Naive thymus-derived CD4-positive, alpha-beta T cell (primary cell): ENCODE measurements around the gene KDELR3. TPM values are rescaled to one million over a fixed set of nuclear protein-coding genes. Genes with fewer than 3 reads are reported as not detected.

Experiments used
- ATAC-seq: fragments of 150-1000 bp; cut with Tn5 transposase; 2 replicates; pipeline ENCODE4 v1.10.0; 2021; ENCODE audit warnings: mild to moderate bottlenecking, moderate library complexity
- CTCF ChIA-PET: fragments of 350-600 bp; sonication (Branson Sonifier 250); formaldehyde crosslinking; loops from one replicate; lab custom pipeline; 2021; ENCODE audit warnings: antibody characterized with exemption; lab: Charles Lee
- POLR2A ChIA-PET: fragments of 350-600 bp; sonication (Branson Sonifier 250); formaldehyde crosslinking; loops from one replicate; lab custom pipeline; 2021; ENCODE audit warnings: antibody characterized with exemption, inconsistent platforms; lab: Charles Lee
- DNase-seq, 9 donors: peaks; one replicate each; pipeline versions ENCODE4 v3.0.0 to v3.0.0-alpha.2; 2020 to 2022; ENCODE audit warnings: mixed read lengths in 1 of 9
- H3K27ac ChIP-seq: one replicate; pipeline ENCODE4 v1.7.0; 2013; ENCODE audit warnings: mild to moderate bottlenecking, low read depth, low read length, moderate library complexity
- H3K27me3 ChIP-seq, 2 donors: one replicate each; pipeline ENCODE4 v1.7.0; 2013; ENCODE audit warnings: low read length in 2 of 2, mild to moderate bottlenecking in 2 of 2, moderate library complexity in 2 of 2; ENCODE audit not compliant: control insufficient read depth in 2 of 2, insufficient read depth in 2 of 2
- H3K36me3 ChIP-seq, 3 experiments: 1 replicate in 2 of 3; 2 replicates in 1 of 3; pipeline ENCODE4 v1.7.0; 2013; ENCODE audit warnings: low read length in 3 of 3, mild to moderate bottlenecking in 3 of 3, moderate library complexity in 1 of 3; ENCODE audit not compliant: insufficient read depth in 3 of 3, control insufficient read depth in 2 of 3
- H3K4me1 ChIP-seq, 2 donors: one replicate each; pipeline ENCODE4 v1.7.0; 2013; ENCODE audit warnings: low read length in 2 of 2, mild to moderate bottlenecking in 2 of 2, moderate library complexity in 1 of 2; ENCODE audit not compliant: control insufficient read depth in 2 of 2, insufficient read depth in 2 of 2
- H3K4me3 ChIP-seq: 2 replicates; pipeline ENCODE4 v1.7.0; 2013; ENCODE audit warnings: mild to moderate bottlenecking, low read length
- H3K9me3 ChIP-seq, 3 experiments: 1 replicate in 2 of 3; 2 replicates in 1 of 3; pipeline ENCODE4 v1.7.0; 2013; ENCODE audit warnings: low read length in 3 of 3; ENCODE audit not compliant: control insufficient read depth in 2 of 3
- H3K27ac Mint-ChIP-seq, 9 donors: one replicate each; pipeline ENCODE4 v1.8.0; 2020 to 2022; ENCODE audit warnings: mixed read lengths in 9 of 9, mild to moderate bottlenecking in 8 of 9, moderate library complexity in 5 of 9, inconsistent platforms in 2 of 9
- H3K27me3 Mint-ChIP-seq, 5 donors: one replicate each; pipeline ENCODE4 v1.8.0; 2021 to 2022; ENCODE audit warnings: mixed read lengths in 5 of 5, mild to moderate bottlenecking in 1 of 5
- H3K36me3 Mint-ChIP-seq, 5 donors: one replicate each; pipeline ENCODE4 v1.8.0; 2020 to 2022; ENCODE audit warnings: mixed read lengths in 5 of 5, mild to moderate bottlenecking in 3 of 5, inconsistent platforms in 1 of 5
- H3K4me1 Mint-ChIP-seq, 7 donors: one replicate each; pipeline ENCODE4 v1.8.0; 2020 to 2022; ENCODE audit warnings: mixed read lengths in 7 of 7, mild to moderate bottlenecking in 3 of 7, inconsistent platforms in 1 of 7
- H3K4me3 Mint-ChIP-seq, 10 donors: one replicate each; pipeline ENCODE4 v1.8.0; 2020 to 2022; ENCODE audit warnings: mild to moderate bottlenecking in 10 of 10, mixed read lengths in 10 of 10, moderate library complexity in 6 of 10, inconsistent platforms in 2 of 10
- H3K9me3 Mint-ChIP-seq, 11 donors: one replicate each; pipeline ENCODE4 v1.8.0; 2020 to 2022; ENCODE audit warnings: mixed read lengths in 11 of 11, mild to moderate bottlenecking in 4 of 11, inconsistent platforms in 1 of 11, moderate library complexity in 1 of 11
- intact Hi-C, 2 donors: fragments of 100-400 bp; cut with micrococcal nuclease; formaldehyde crosslinking; loops; one replicate each; pipeline ENCODE4 v1.15.1; 2023
- polyA plus RNA-seq, 2 donors: library from polyadenylated mRNA; unstranded; fragments of 300-500 nt; fragmentation: Illumina TruSeq; gene quantifications; one replicate each; pipeline ENCODE4 v1.2.3, GENCODE V29; 2021
- total RNA-seq, 6 experiments: library from RNA in 5 of 6; stranded (reverse) in 5 of 6; gene quantifications; 1 replicate in 5 of 6; 2 replicates in 1 of 6; pipeline ENCODE4 v1.2.3 and lab custom pipeline; 2021 to 2026

The KDELR3 gene
- total and polyA plus RNA-seq, 7 experiments from 2014 or later = 0.80 TPM; not detected in 6

GRCh38 chr22:38481162-38481870 lies 13.4 kb downstream of the KDELR3 start:
- Mint-ChIP-seq H3K4me1 (peaks cover 9 to 38% (median 19%) of the 10 kb centered on the region in 7 donors), H3K9me3 (peaks cover 0 to 3% (median 0%) of the 10 kb centered on the region in 11 donors), H3K27me3 (no peaks in the 10 kb centered on the region), H3K36me3 (peaks cover 4 to 54% (median 46%) of the 10 kb centered on the region in 5 donors), H3K27ac (peak overlapping the region in 7 of 9 donors; percentile 23 to 72 (median 60)), H3K4me3 (peak overlapping the region in 1 of 10 donors; percentile 16)
- no peaks in the 10 kb centered on the region for H3K9me3 ChIP-seq
- POLR2A ChIA-PET = interaction anchor here (0.7 to 6.2 kb wide), 4 partner anchors 10 to 1435 kb away, joined by 4 to 23 read pairs (median 12); no protein-coding TSS in a partner anchor
- intact Hi-C loops = loop anchor here in 1 of 2 donors (10.0 kb wide), 1 partner anchor 53 kb away; no protein-coding TSS in a partner anchor
- DNase-seq (no peak), ATAC-seq (no peak)
- H3K27ac ChIP-seq = no peak overlapping the region
- no peak overlapping the region for H3K4me3 ChIP-seq
- H3K4me1 ChIP-seq = no peaks in the 10 kb centered on the region
- CTCF ChIA-PET = interaction anchor here (0.9 kb wide), 1 partner anchor 21 kb away, joined by 4 read pairs; no protein-coding TSS in a partner anchor
- no peaks in the 10 kb centered on the region for H3K27me3 ChIP-seq
- H3K36me3 ChIP-seq = peaks cover 10 to 49% (median 32%) of the 10 kb centered on the region in 3 experiments

GRCh38 chr22:38481871-38482332 lies 14.0 kb downstream of the KDELR3 start:
- ChIA-PET CTCF (interaction anchor here (0.9 kb wide), 1 partner anchor 20 kb away, joined by 4 read pairs; no protein-coding TSS in a partner anchor), POLR2A (interaction anchor here (0.6 to 6.2 kb wide), 4 partner anchors 9 to 32 kb away, joined by 3 to 23 read pairs (median 12); no protein-coding TSS in a partner anchor)
- DNase-seq (no peak), ATAC-seq (no peak)
- Mint-ChIP-seq H3K27me3 (no peaks in the 10 kb centered on the region), H3K4me3 (peak overlapping the region in 1 of 10 donors; percentile 16), H3K4me1 (peaks cover 15 to 44% (median 25%) of the 10 kb centered on the region in 7 donors), H3K27ac (peak overlapping the region in 5 of 9 donors; percentile 20 to 77 (median 24)), H3K9me3 (peaks cover 0 to 3% (median 0%) of the 10 kb centered on the region in 11 donors), H3K36me3 (peaks cover 4 to 59% (median 47%) of the 10 kb centered on the region in 5 donors)
- Histone ChIP-seq H3K4me1 (no peaks in the 10 kb centered on the region), H3K27ac (no peak overlapping the region), H3K9me3 (no peaks in the 10 kb centered on the region), H3K36me3 (peaks cover 10 to 55% (median 38%) of the 10 kb centered on the region in 3 experiments), H3K27me3 (no peaks in the 10 kb centered on the region), H3K4me3 (no peak overlapping the region)
- intact Hi-C loops = loop anchor here in 1 of 2 donors (10.0 kb wide), 1 partner anchor 53 kb away; no protein-coding TSS in a partner anchor

- intact Hi-C loops = loop anchor here in 1 of 2 donors (10.0 kb wide), 1 partner anchor 52 kb away; no protein-coding TSS in a partner anchor
- CTCF ChIA-PET = no interaction called here
These were observed 14.9 kb downstream of the KDELR3 start for GRCh38 chr22:38482662-38483308.

GRCh38 chr22:38484244-38484643 lies 16.3 kb downstream of the KDELR3 start:
- no peaks in the 10 kb centered on the region for H3K27me3 ChIP-seq
- ATAC-seq (no peak), DNase-seq (no peak)
- no peaks in the 10 kb centered on the region for H3K27me3 Mint-ChIP-seq
- H3K4me1 ChIP-seq = no peaks in the 10 kb centered on the region
- H3K9me3 Mint-ChIP-seq = peaks cover 0 to 5% (median 0%) of the 10 kb centered on the region in 11 donors
- CTCF ChIA-PET = interaction anchor here (1.7 kb wide), 1 partner anchor 9 kb away, joined by 5 read pairs; no protein-coding TSS in a partner anchor
- H3K4me3 ChIP-seq = no peak overlapping the region
- intact Hi-C loops = loop anchor here in 1 of 2 donors (10.0 kb wide), 1 partner anchor 51 kb away; no protein-coding TSS in a partner anchor
- peaks cover 10 to 76% (median 60%) of the 10 kb centered on the region in 3 experiments for H3K36me3 ChIP-seq
- no peak overlapping the region for H3K4me3 Mint-ChIP-seq
- POLR2A ChIA-PET = interaction anchor here (6.2 kb wide), 1 partner anchor 18 kb away, joined by 23 read pairs; no protein-coding TSS in a partner anchor
- peaks cover 10 to 75% (median 54%) of the 10 kb centered on the region in 5 donors for H3K36me3 Mint-ChIP-seq
- peaks cover 18 to 57% (median 39%) of the 10 kb centered on the region in 7 donors for H3K4me1 Mint-ChIP-seq
- peak overlapping the region in 6 of 9 donors; percentile 12 to 55 (median 32) for H3K27ac Mint-ChIP-seq
- H3K9me3 ChIP-seq = no peaks in the 10 kb centered on the region
- no peak overlapping the region for H3K27ac ChIP-seq

More at GRCh38 chr22:38482662-38483308, 14.9 kb downstream of the KDELR3 start:
- Mint-ChIP-seq H3K36me3 (peaks cover 4 to 62% (median 49%) of the 10 kb centered on the region in 5 donors), H3K27ac (peak overlapping the region in 4 of 9 donors; percentile 1 to 45 (median 22)), H3K9me3 (peaks cover 0 to 4% (median 0%) of the 10 kb centered on the region in 11 donors), H3K27me3 (no peaks in the 10 kb centered on the region), H3K4me1 (peaks cover 15 to 46% (median 29%) of the 10 kb centered on the region in 7 donors), H3K4me3 (no peak overlapping the region)
- no peaks in the 10 kb centered on the region for H3K9me3 ChIP-seq
- DNase-seq = no peak
- no peaks in the 10 kb centered on the region for H3K27me3 ChIP-seq
- POLR2A ChIA-PET = interaction anchor here (2.7 to 6.2 kb wide), 2 partner anchors 12 to 19 kb away, joined by 8 to 23 read pairs; no protein-coding TSS in a partner anchor
- no peak for ATAC-seq
- H3K36me3 ChIP-seq = peaks cover 10 to 63% (median 46%) of the 10 kb centered on the region in 3 experiments
- no peak overlapping the region for H3K27ac ChIP-seq
- H3K4me3 ChIP-seq = no peak overlapping the region
- no peaks in the 10 kb centered on the region for H3K4me1 ChIP-seq

- Mint-ChIP-seq H3K27ac (peak overlapping the region in 7 of 9 donors; percentile 38 to 80 (median 59)), H3K9me3 (peaks cover 0 to 5% (median 0%) of the 10 kb centered on the region in 11 donors), H3K4me1 (peaks cover 18 to 72% (median 54%) of the 10 kb centered on the region in 7 donors), H3K27me3 (no peaks in the 10 kb centered on the region), H3K36me3 (peaks cover 17 to 87% (median 66%) of the 10 kb centered on the region in 5 donors), H3K4me3 (peak overlapping the region in 1 of 10 donors; percentile 12)
- H3K4me3 ChIP-seq = no peak overlapping the region
- intact Hi-C loops = loop anchor here in 1 of 2 donors (10.0 kb wide), 1 partner anchor 49 kb away; no protein-coding TSS in a partner anchor
- POLR2A ChIA-PET = interaction anchor here (6.2 kb wide), 1 partner anchor 16 kb away, joined by 23 read pairs; no protein-coding TSS in a partner anchor
- H3K27me3 ChIP-seq = no peaks in the 10 kb centered on the region
- H3K4me1 ChIP-seq = no peaks in the 10 kb centered on the region
- CTCF ChIA-PET = interaction anchor here (0.7 kb wide), 1 partner anchor 10 kb away, joined by 3 read pairs; no protein-coding TSS in a partner anchor
- no peaks in the 10 kb centered on the region for H3K9me3 ChIP-seq
- H3K36me3 ChIP-seq = peaks cover 21 to 92% (median 75%) of the 10 kb centered on the region in 3 experiments
- DNase-seq (no peak), ATAC-seq (peak; percentile 46)
- no peak overlapping the region for H3K27ac ChIP-seq
These were observed 17.9 kb downstream of the KDELR3 start for GRCh38 chr22:38485783-38486182.
